SU-DHL-6 (cell line): ENCODE results near the gene GPR107.

Experiments used
- H2AFZ ChIP-seq: fragments of 200-600 bp; sonication (generic); 2 replicates; pipeline ENCODE4 v1.6.1; 2014; ENCODE audit warnings: low read depth, mild to moderate bottlenecking, moderate library complexity, mixed read lengths, antibody characterized with exemption, low read length; ENCODE audit not compliant: severe bottlenecking
- H3F3A ChIP-seq: fragments of 200-600 bp; shearing (Covaris generic); 2 replicates; pipeline ENCODE4 v1.6.0; 2016; ENCODE audit warnings: antibody characterized with exemption, mild to moderate bottlenecking; ENCODE audit not compliant: insufficient read depth
- H3K27ac ChIP-seq: fragments of 200-600 bp; sonication (generic); 2 replicates; pipeline ENCODE4 v1.5.1; 2016; ENCODE audit warnings: low read depth, mild to moderate bottlenecking, low read length, moderate library complexity, mixed read lengths
- H3K27me3 ChIP-seq: fragments of 200-600 bp; sonication (generic), shearing (Covaris generic); 2 replicates; pipeline ENCODE4 v1.6.0; 2014; ENCODE audit warnings: mild to moderate bottlenecking, low read length
- H3K36me3 ChIP-seq: fragments of 200-600 bp; sonication (generic); 2 replicates; pipeline ENCODE4 v1.6.1; 2014; ENCODE audit warnings: mild to moderate bottlenecking, low read length, mixed read lengths
- H3K4me2 ChIP-seq: fragments of 300-600, 200-600 bp; shearing (Covaris generic), sonication (generic); 2 replicates; pipeline ENCODE4 v1.6.0; 2014; ENCODE audit warnings: low read length, low read depth, mild to moderate bottlenecking; ENCODE audit not compliant: poor library complexity, severe bottlenecking
- H3K4me3 ChIP-seq: fragments of 200-600 bp; sonication (generic); 2 replicates; pipeline ENCODE4 v1.5.1; 2014; ENCODE audit warnings: antibody characterized with exemption, low read length, mild to moderate bottlenecking, mixed read lengths; ENCODE audit not compliant: insufficient read depth, poor library complexity, severe bottlenecking
- H3K79me2 ChIP-seq: fragments of 200-600 bp; sonication (generic); 2 replicates; pipeline ENCODE4 v1.6.1; 2014; ENCODE audit warnings: mild to moderate bottlenecking, low read length, moderate library complexity; ENCODE audit not compliant: insufficient read depth
- H3K9ac ChIP-seq: fragments of 200-600 bp; sonication (generic); 2 replicates; pipeline ENCODE4 v1.7.0; 2014; ENCODE audit warnings: mild to moderate bottlenecking, low read length
- H3K9me2 ChIP-seq: fragments of 200-600 bp; sonication (generic); replicated peaks from 2 replicates; pipeline ENCODE4 v1.6.1; 2014; ENCODE audit warnings: low read length; ENCODE audit not compliant: insufficient read depth
- H3K9me3 ChIP-seq: fragments of 200-600 bp; sonication (generic); 2 replicates; pipeline ENCODE4 v1.6.1; 2014; ENCODE audit warnings: low read length, mixed read lengths; ENCODE audit not compliant: insufficient read depth
- H4K20me1 ChIP-seq: fragments of 200-600 bp; sonication (generic); 2 replicates; pipeline ENCODE4 v1.6.1; 2014; ENCODE audit warnings: low read depth, mild to moderate bottlenecking, antibody characterized with exemption, low read length, moderate library complexity, mixed read lengths
- EZH2phosphoT487 ChIP-seq: fragments of 200-600 bp; sonication (generic), shearing (Covaris generic); conservative IDR thresholded peaks from 2 replicates; pipeline ENCODE4 v1.6.1; 2018; ENCODE audit warnings: mild to moderate bottlenecking, antibody characterized with exemption, low read length, moderate library complexity, mixed read lengths
- TF ChIP-seq, protein P1 (sequence below): fragments of 200-600 bp; sonication (generic); IDR thresholded peaks from one replicate; pipeline ENCODE4 v1.5.1; 2017; ENCODE audit warnings: antibody characterized with exemption, mild to moderate bottlenecking, low read length, moderate library complexity; ENCODE audit not compliant: insufficient read depth, poor library complexity, severe bottlenecking

GPR107 gene

DNA sequence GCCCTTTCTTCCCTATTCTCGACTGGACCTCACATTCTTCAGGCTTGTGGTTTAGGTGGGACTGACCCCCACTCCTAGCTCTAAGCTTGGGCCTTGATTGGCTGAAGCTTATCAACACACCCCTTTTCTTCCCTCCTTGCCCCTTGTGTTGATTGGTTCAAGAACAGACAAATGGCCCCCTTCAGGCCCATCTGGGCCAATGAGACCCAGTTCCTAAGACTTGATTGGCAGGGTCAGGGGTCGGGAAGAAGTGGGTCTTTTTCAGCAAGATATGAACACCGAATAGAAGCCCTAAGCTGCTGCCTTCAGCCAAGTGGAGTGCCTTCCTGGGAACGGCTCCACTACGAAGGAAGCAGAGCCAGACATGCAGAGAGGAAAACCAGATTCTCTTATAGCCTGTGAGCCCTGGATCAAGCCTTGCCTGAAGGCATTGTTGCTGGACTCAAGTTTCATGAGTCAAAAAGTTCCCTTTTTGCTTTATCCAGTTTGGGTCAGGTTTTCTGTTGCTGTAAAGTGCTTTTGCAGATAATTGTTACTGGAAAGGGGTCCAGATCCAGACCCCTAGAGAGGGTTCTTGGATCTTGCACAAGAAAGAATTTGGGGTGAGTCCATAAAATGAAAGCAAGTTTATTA, 96.1 kb downstream of the GPR107 start:
- TF ChIP-seq, protein P1, sequence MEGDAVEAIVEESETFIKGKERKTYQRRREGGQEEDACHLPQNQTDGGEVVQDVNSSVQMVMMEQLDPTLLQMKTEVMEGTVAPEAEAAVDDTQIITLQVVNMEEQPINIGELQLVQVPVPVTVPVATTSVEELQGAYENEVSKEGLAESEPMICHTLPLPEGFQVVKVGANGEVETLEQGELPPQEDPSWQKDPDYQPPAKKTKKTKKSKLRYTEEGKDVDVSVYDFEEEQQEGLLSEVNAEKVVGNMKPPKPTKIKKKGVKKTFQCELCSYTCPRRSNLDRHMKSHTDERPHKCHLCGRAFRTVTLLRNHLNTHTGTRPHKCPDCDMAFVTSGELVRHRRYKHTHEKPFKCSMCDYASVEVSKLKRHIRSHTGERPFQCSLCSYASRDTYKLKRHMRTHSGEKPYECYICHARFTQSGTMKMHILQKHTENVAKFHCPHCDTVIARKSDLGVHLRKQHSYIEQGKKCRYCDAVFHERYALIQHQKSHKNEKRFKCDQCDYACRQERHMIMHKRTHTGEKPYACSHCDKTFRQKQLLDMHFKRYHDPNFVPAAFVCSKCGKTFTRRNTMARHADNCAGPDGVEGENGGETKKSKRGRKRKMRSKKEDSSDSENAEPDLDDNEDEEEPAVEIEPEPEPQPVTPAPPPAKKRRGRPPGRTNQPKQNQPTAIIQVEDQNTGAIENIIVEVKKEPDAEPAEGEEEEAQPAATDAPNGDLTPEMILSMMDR: no peak
- no peak for TF ChIP-seq EZH2phosphoT487
- no peaks in the 10 kb centered on the region for H3K9me2 ChIP-seq
- H3K36me3 ChIP-seq: no peaks in the 10 kb centered on the region
- no peaks in the 10 kb centered on the region for H3K79me2 ChIP-seq
- no peak overlapping the region for H3K9ac ChIP-seq
- no peak overlapping the region for H3K4me3 ChIP-seq
- no peaks in the 10 kb centered on the region for H4K20me1 ChIP-seq
- H3K9me3 ChIP-seq: no peaks in the 10 kb centered on the region
- H3K27me3 ChIP-seq: no peaks in the 10 kb centered on the region
- no peak overlapping the region for H2AFZ ChIP-seq
- no peaks in the 10 kb centered on the region for H3F3A ChIP-seq
- no peak overlapping the region for H3K27ac ChIP-seq
- H3K4me2 ChIP-seq: no peak overlapping the region

DNA sequence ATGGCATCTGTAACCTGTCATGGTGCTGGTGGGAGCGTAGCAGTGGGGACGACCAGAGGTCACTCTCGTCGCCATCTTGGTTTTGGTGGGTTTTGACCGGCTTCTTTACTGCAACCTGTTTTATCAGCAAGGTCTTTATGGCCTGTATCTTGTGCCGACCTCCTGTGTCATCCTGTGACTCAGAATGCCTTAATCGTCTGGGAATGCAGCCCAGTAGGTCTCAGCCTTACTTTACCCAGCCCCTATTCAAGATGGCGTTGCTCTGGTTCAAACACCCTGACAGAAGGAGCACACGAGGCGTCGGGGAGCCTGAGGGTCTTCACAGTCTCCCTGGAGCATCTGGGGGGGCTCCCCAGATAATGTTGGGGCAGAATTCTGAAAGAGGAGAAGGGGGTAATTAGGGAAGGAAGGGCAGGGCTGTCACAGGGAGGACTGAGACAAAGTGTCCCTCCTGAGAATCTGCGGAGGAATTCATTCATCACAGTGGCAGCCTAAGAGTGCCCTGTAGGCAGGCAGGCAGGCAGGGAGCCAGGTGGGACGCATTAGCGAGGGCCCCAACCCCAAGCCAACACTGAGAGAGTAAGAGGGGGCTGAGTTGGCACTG, 97.2 kb downstream of the GPR107 start:
- Histone ChIP-seq H3K4me3 (no peak overlapping the region), H3K27ac (no peak overlapping the region), H3K36me3 (no peaks in the 10 kb centered on the region), H3K79me2 (no peaks in the 10 kb centered on the region), H4K20me1 (no peaks in the 10 kb centered on the region), H3F3A (no peaks in the 10 kb centered on the region), H3K9ac (no peak overlapping the region), H3K4me2 (no peak overlapping the region), H3K27me3 (no peaks in the 10 kb centered on the region), H3K9me2 (no peaks in the 10 kb centered on the region), H3K9me3 (no peaks in the 10 kb centered on the region), H2AFZ (no peak overlapping the region)
- no peak for TF ChIP-seq EZH2phosphoT487
- TF ChIP-seq, protein P1: no peak

DNA sequence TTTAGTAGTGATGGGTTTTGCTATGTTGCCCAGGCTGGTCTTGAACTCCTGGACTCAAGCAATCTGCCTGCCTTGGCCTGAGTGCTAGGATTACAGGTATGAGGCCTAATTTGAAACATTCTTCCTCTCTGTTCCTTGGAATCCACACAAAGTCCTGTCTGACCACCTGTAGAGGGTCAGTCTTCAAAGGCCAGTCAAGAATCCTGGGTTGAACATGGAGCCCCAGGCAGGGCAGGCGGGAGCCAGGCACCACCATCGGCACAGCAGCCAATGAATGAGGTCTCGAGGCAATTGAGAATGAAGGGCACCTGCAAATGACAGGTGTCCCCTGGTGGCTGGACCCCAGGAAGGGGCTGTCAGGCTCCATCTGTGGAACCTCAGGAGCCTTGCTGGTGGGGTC, 101.1 kb downstream of the GPR107 start:
- Histone ChIP-seq H3K27ac (no peak overlapping the region), H3F3A (no peaks in the 10 kb centered on the region), H3K9me2 (no peaks in the 10 kb centered on the region), H4K20me1 (no peaks in the 10 kb centered on the region), H3K9ac (no peak overlapping the region), H3K4me2 (no peak overlapping the region), H3K9me3 (no peaks in the 10 kb centered on the region), H2AFZ (no peak overlapping the region), H3K79me2 (no peaks in the 10 kb centered on the region), H3K4me3 (no peak overlapping the region), H3K27me3 (no peaks in the 10 kb centered on the region), H3K36me3 (no peaks in the 10 kb centered on the region)
- TF ChIP-seq, protein P1: no peak
- no peak for TF ChIP-seq EZH2phosphoT487
